IMR-90 (cell line): ENCODE measurements around the gene LOXL4.

ENCODE experiments used
- CTCF ChIP-seq: conservative IDR thresholded peaks from 2 replicates; pipeline ENCODE4 v1.5.1; 2012; ENCODE audit warnings: mild to moderate bottlenecking, low read depth, low read length, improper control_type of control experiment
- RAD21 ChIP-seq: IDR thresholded peaks from 2 replicates; pipeline ENCODE4 v1.6.1; 2012; ENCODE audit warnings: low read length, improper control_type of control experiment
- RFX5 ChIP-seq: IDR thresholded peaks from 2 replicates; pipeline ENCODE4 v1.8.0; 2012; ENCODE audit warnings: low read depth, mild to moderate bottlenecking, low read length, moderate library complexity
- SMC3 ChIP-seq: fragments of 150-350 bp; IDR thresholded peaks from 2 replicates; pipeline ENCODE4 v1.6.1; 2016; ENCODE audit warnings: low read depth, mild to moderate bottlenecking, antibody characterized with exemption, low read length, moderate library complexity

DNA sequence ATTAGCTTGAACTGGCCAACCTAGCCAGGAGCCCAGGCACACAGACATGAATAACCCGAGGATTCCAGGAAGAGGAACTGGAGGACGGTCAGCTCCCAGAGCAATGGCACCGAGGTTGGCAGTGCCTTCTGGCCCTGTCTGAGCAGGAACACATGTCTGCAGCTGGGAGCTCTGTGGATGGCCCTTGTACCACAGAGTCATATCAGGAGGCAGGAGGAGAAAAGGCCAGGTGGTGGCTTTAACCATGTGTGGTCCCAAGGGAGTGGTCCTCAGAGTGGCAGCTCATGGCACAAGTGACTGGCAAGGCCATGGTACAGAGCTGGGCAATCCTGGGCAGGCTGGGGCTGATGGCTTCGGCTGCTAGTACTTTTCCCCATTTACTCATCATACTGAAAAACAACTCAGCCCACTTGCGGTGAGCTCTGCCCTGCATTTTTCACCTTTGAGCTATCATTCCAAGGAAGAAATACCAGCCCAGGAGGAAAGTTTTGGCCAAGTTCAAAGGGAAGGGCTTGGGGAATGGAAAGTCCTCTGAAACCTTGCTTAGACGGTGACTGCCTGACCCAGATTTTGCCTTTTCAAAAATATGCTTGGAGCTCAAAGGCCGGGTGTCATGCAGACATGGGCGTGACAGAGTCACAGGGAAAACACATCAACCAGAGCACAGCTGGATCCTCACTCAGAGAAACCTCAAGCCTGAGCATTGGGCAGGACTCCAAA, 25.7 kb upstream of the LOXL4 start:
- TF ChIP-seq CTCF (no peak), SMC3 (no peak), RFX5 (no peak), RAD21 (no peak)
